Keratinocyte (primary cell): ENCODE data around the gene CMIP. TPM values are rescaled to one million over a fixed set of nuclear protein-coding genes. Genes with fewer than 3 reads are reported as not detected.
A peak's percentile ranks its signal among the peaks of the same experiment; 100 is the strongest.

Experiments
- DNase-seq: peaks from one replicate; pipeline ENCODE4 v3.0.0-alpha.2; 2011; ENCODE audit warnings: low read depth, missing footprints, low spot score
- FAIRE-seq: peaks from 2 replicates; lab custom pipeline; 2011; peaks lifted over from hg19 to GRCh38; lab: Jason Lieb, UNC
- H2AFZ ChIP-seq: 2 replicates; pipeline ENCODE4 v1.6.0; 2012; ENCODE audit warnings: low read length, control low read depth, inconsistent platforms; ENCODE audit not compliant: control insufficient read depth
- H3K27ac ChIP-seq: 2 replicates; pipeline ENCODE4 v1.5.1; 2011; ENCODE audit warnings: low read length; ENCODE audit not compliant: control insufficient read depth, insufficient read depth
- H3K27me3 ChIP-seq: 3 replicates; pipeline ENCODE4 v1.6.0; 2011; ENCODE audit warnings: low read length; ENCODE audit not compliant: control insufficient read depth, insufficient read depth; ENCODE audit errors: extremely low read depth
- H3K36me3 ChIP-seq, 2 experiments: 2 replicates in 1 of 2; 3 replicates in 1 of 2; pipeline ENCODE4 v1.5.1; 2011; ENCODE audit warnings: low read length in 2 of 2, mild to moderate bottlenecking in 1 of 2; ENCODE audit not compliant: control insufficient read depth in 2 of 2, insufficient read depth in 2 of 2; ENCODE audit errors: extremely low read depth in 1 of 2
- H3K4me1 ChIP-seq: 3 replicates; pipeline ENCODE4 v1.5.1; 2011; ENCODE audit warnings: low read length; ENCODE audit not compliant: control insufficient read depth, insufficient read depth; ENCODE audit errors: extremely low read depth
- H3K4me2 ChIP-seq: 3 replicates; pipeline ENCODE4 v1.6.0; 2011; ENCODE audit warnings: low read depth, low read length; ENCODE audit not compliant: control insufficient read depth, insufficient read depth; ENCODE audit errors: extremely low read depth
- H3K4me3 ChIP-seq, 3 experiments: fragments of 200-600 bp in 1 of 3; sonication (generic) in 1 of 3; 2 replicates in 2 of 3; 3 replicates in 1 of 3; pipeline ENCODE4 v1.5.1; 2011 to 2016; ENCODE audit warnings: low read length in 3 of 3, mild to moderate bottlenecking in 3 of 3, control low read depth in 2 of 3, inconsistent platforms in 1 of 3, low read depth in 1 of 3, mixed read lengths in 1 of 3, mixed run types in 1 of 3, moderate library complexity in 1 of 3; ENCODE audit not compliant: control insufficient read depth in 2 of 3, insufficient read depth in 2 of 3; ENCODE audit errors: extremely low read depth in 1 of 3
- H3K79me2 ChIP-seq: 2 replicates; pipeline ENCODE4 v1.6.0; 2012; ENCODE audit warnings: low read length; ENCODE audit not compliant: control insufficient read depth, insufficient read depth
- H3K9ac ChIP-seq: 3 replicates; pipeline ENCODE4 v1.6.0; 2011; ENCODE audit warnings: low read length; ENCODE audit not compliant: control insufficient read depth, insufficient read depth; ENCODE audit errors: extremely low read depth
- H3K9me1 ChIP-seq: 3 replicates; pipeline ENCODE4 v1.6.0; 2011; ENCODE audit warnings: low read length; ENCODE audit not compliant: control insufficient read depth, insufficient read depth; ENCODE audit errors: extremely low read depth
- H3K9me3 ChIP-seq: 2 replicates; pipeline ENCODE4 v1.5.1; 2012; ENCODE audit warnings: low read depth, low read length; ENCODE audit not compliant: control insufficient read depth
- H4K20me1 ChIP-seq: 3 replicates; pipeline ENCODE4 v1.6.0; 2011; ENCODE audit warnings: low read length; ENCODE audit not compliant: control insufficient read depth, insufficient read depth; ENCODE audit errors: extremely low read depth
- CTCF ChIP-seq, 3 experiments: IDR thresholded peaks in 1 of 3; conservative IDR thresholded peaks in 1 of 3; optimal IDR thresholded peaks in 1 of 3; 2 replicates in 2 of 3; 3 replicates in 1 of 3; pipeline versions ENCODE3 to v1.5.1; 2011; ENCODE audit warnings: low read length in 3 of 3, mild to moderate bottlenecking in 3 of 3, moderate library complexity in 2 of 3, control low read depth in 1 of 3, inconsistent platforms in 1 of 3; ENCODE audit not compliant: insufficient read depth in 2 of 3; ENCODE audit errors: extremely low read depth in 1 of 3
- EZH2 ChIP-seq: IDR thresholded peaks from one replicate; pipeline ENCODE4 v1.6.1; 2012; ENCODE audit warnings: inconsistent platforms, mild to moderate bottlenecking, low read length, moderate library complexity
- dilution Hi-C: fragments of 300-500 bp; cut with MboI; formaldehyde crosslinking; loops from one replicate; pipeline ENCODE4 v1.7.0; 2020; ENCODE audit warnings: low sequenced_read_pairs; ENCODE audit not compliant: extremely low pct_ligation_motif_present
- polyA plus RNA-seq, 5 experiments: library from polyadenylated mRNA; depleted of rRNA in 3 of 5; stranded (reverse) in 3 of 5; stranded (forward) in 1 of 5; unstranded in 1 of 5; fragments of >200 nt; gene quantifications; 1 replicate in 1 of 5; 2 replicates in 3 of 5; 3 replicates in 1 of 5; pipeline versions ENCODE4 v1.2.1 to v1.2.3, GENCODE V29; 2011 to 2012; ENCODE audit warnings: missing spikeins in 2 of 5, low read depth in 1 of 5, low replicate concordance in 1 of 5

CMIP gene
- polyA plus RNA-seq, 1 donor (not counting 4 experiments of a cell fraction or from before 2014, with no cell fraction given), result 5.0 TPM

- H3K4me1 ChIP-seq, result peaks cover 32% of the 10 kb centered on the region
- DNase-seq (no peak), FAIRE-seq (no peak)
- H3K9ac ChIP-seq, result no peak overlapping the region
- TF ChIP-seq EZH2 (no peak), CTCF (optimal IDR thresholded peaks at IDR 0.05 in 1 of 3, IDR thresholded peaks at IDR 0.05 in 1 of 3, conservative IDR thresholded peaks at IDR 0.05 in 1 of 3; ENCODE audit: extremely low read depth in 1 of 3, insufficient read depth in 2 of 3, low read length in 3 of 3) (no peak)
- no peak overlapping the region for H2AFZ ChIP-seq
- no peak overlapping the region for H3K4me3 ChIP-seq
- no peaks in the 10 kb centered on the region for H3K9me3 ChIP-seq
- peaks cover 91% of the 10 kb centered on the region for H3K79me2 ChIP-seq
- dilution Hi-C loops, result no loop called here
- peak overlapping the region; percentile 23 for H3K27ac ChIP-seq
- H3K9me1 ChIP-seq, result peaks cover 10% of the 10 kb centered on the region
- H3K4me2 ChIP-seq, result no peak overlapping the region
- H4K20me1 ChIP-seq, result no peaks in the 10 kb centered on the region
- H3K36me3 ChIP-seq, result peaks cover 8 to 18% of the 10 kb centered on the region in 2 experiments
- no peaks in the 10 kb centered on the region for H3K27me3 ChIP-seq
These were observed 68.8 kb downstream of the CMIP start for GRCh38 chr16:81513204-81514040.

- peaks cover 34% of the 10 kb centered on the region for H3K4me1 ChIP-seq
- TF ChIP-seq CTCF (optimal IDR thresholded peaks at IDR 0.05 in 1 of 3, IDR thresholded peaks at IDR 0.05 in 1 of 3, conservative IDR thresholded peaks at IDR 0.05 in 1 of 3; ENCODE audit: extremely low read depth in 1 of 3, insufficient read depth in 2 of 3, low read length in 3 of 3) (no peak), EZH2 (no peak)
- dilution Hi-C loops, result no loop called here
- no peak overlapping the region for H3K27ac ChIP-seq
- H3K4me3 ChIP-seq, result no peak overlapping the region
- H3K9me1 ChIP-seq, result peaks cover 10% of the 10 kb centered on the region
- no peaks in the 10 kb centered on the region for H3K27me3 ChIP-seq
- no peak overlapping the region for H2AFZ ChIP-seq
- DNase-seq (no peak), FAIRE-seq (no peak)
- H3K79me2 ChIP-seq, result peaks cover 88% of the 10 kb centered on the region
- no peaks in the 10 kb centered on the region for H3K9me3 ChIP-seq
- H4K20me1 ChIP-seq, result no peaks in the 10 kb centered on the region
- H3K4me2 ChIP-seq, result no peak overlapping the region
- H3K9ac ChIP-seq, result no peak overlapping the region
- peaks cover 8 to 18% of the 10 kb centered on the region in 2 experiments for H3K36me3 ChIP-seq
These were observed 69.5 kb downstream of the CMIP start for GRCh38 chr16:81514041-81514559.
